Measurements from ENCODE around the gene PPP2R1B.

PPP2R1B gene

DNA sequence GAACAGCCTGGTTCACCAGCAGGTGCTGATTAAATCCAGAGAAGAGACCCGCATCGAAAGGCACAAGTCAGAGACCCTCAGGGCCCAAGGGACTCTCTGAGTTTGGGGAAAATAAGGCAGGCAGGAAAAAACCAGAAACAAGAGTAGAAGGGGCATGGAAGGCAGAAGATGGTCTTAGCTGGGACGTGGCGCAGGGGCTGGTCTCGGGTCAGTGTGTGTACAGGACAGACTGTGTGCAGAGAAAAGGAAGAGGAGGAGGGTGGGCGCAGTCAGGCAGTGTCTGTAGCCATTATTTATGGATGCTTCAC, 31.3 kb downstream of the PPP2R1B start:
- no peak for TF ChIP-seq EP300 (IDR thresholded peaks at IDR 0.05; ENCODE audit: borderline replicate concordance)
- TF ChIP-seq, protein P1, sequence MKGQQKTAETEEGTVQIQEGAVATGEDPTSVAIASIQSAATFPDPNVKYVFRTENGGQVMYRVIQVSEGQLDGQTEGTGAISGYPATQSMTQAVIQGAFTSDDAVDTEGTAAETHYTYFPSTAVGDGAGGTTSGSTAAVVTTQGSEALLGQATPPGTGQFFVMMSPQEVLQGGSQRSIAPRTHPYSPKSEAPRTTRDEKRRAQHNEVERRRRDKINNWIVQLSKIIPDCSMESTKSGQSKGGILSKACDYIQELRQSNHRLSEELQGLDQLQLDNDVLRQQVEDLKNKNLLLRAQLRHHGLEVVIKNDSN (IDR thresholded peaks at IDR 0.05), result no peak
- TF ChIP-seq TCF12 (IDR thresholded peaks at IDR 0.05; ENCODE audit: low read depth), result no peak
- TF ChIP-seq, protein P2, sequence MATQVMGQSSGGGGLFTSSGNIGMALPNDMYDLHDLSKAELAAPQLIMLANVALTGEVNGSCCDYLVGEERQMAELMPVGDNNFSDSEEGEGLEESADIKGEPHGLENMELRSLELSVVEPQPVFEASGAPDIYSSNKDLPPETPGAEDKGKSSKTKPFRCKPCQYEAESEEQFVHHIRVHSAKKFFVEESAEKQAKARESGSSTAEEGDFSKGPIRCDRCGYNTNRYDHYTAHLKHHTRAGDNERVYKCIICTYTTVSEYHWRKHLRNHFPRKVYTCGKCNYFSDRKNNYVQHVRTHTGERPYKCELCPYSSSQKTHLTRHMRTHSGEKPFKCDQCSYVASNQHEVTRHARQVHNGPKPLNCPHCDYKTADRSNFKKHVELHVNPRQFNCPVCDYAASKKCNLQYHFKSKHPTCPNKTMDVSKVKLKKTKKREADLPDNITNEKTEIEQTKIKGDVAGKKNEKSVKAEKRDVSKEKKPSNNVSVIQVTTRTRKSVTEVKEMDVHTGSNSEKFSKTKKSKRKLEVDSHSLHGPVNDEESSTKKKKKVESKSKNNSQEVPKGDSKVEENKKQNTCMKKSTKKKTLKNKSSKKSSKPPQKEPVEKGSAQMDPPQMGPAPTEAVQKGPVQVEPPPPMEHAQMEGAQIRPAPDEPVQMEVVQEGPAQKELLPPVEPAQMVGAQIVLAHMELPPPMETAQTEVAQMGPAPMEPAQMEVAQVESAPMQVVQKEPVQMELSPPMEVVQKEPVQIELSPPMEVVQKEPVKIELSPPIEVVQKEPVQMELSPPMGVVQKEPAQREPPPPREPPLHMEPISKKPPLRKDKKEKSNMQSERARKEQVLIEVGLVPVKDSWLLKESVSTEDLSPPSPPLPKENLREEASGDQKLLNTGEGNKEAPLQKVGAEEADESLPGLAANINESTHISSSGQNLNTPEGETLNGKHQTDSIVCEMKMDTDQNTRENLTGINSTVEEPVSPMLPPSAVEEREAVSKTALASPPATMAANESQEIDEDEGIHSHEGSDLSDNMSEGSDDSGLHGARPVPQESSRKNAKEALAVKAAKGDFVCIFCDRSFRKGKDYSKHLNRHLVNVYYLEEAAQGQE (IDR thresholded peaks at IDR 0.05; ENCODE audit: low read depth), result no peak
- no peak for TF ChIP-seq ZBTB7A (IDR thresholded peaks at IDR 0.05; ENCODE audit: low read depth)
- no peak for TF ChIP-seq CEBPB (IDR thresholded peaks at IDR 0.05)
- TF ChIP-seq RAD21 (IDR thresholded peaks at IDR 0.05; ENCODE audit: low read depth), result no peak
- TF ChIP-seq CREB1 (IDR thresholded peaks at IDR 0.05; ENCODE audit: low read depth), result no peak
- TF ChIP-seq MAX (IDR thresholded peaks at IDR 0.05), result no peak
- TF ChIP-seq YY1 (IDR thresholded peaks at IDR 0.05; ENCODE audit: low read depth), result no peak
- no peak for TF ChIP-seq TEAD4 (IDR thresholded peaks at IDR 0.05)
- no peak for TF ChIP-seq NFIC (IDR thresholded peaks at IDR 0.05)
- TF ChIP-seq FOXM1 (IDR thresholded peaks at IDR 0.05; ENCODE audit: borderline replicate concordance, low read depth), result no peak
- TF ChIP-seq EGR1 (IDR thresholded peaks at IDR 0.05), result no peak
- no peak for TF ChIP-seq TAF1 (IDR thresholded peaks at IDR 0.05; ENCODE audit: low read depth)

GRCh38 chr11:111734101-111734953, 31.9 kb downstream of the PPP2R1B start:
- no peak for TF ChIP-seq MAX (IDR thresholded peaks at IDR 0.05)
- TF ChIP-seq, protein P1 (IDR thresholded peaks at IDR 0.05), result no peak
- no peak for TF ChIP-seq TCF12 (IDR thresholded peaks at IDR 0.05; ENCODE audit: low read depth)
- no peak for TF ChIP-seq TEAD4 (IDR thresholded peaks at IDR 0.05)
- TF ChIP-seq CREB1 (IDR thresholded peaks at IDR 0.05; ENCODE audit: low read depth), result no peak
- TF ChIP-seq ZBTB7A (IDR thresholded peaks at IDR 0.05; ENCODE audit: low read depth), result no peak
- no peak for TF ChIP-seq TAF1 (IDR thresholded peaks at IDR 0.05; ENCODE audit: low read depth)
- TF ChIP-seq FOXM1 (IDR thresholded peaks at IDR 0.05; ENCODE audit: borderline replicate concordance, low read depth), result no peak
- TF ChIP-seq, protein P2 (IDR thresholded peaks at IDR 0.05; ENCODE audit: low read depth), result no peak
- TF ChIP-seq CEBPB (IDR thresholded peaks at IDR 0.05), result no peak
- no peak for TF ChIP-seq EP300 (IDR thresholded peaks at IDR 0.05; ENCODE audit: borderline replicate concordance)
- TF ChIP-seq NFIC (IDR thresholded peaks at IDR 0.05), result no peak

GRCh38 chr11:111733611-111734088, 32.5 kb downstream of the PPP2R1B start:
- TF ChIP-seq, protein P1 (IDR thresholded peaks at IDR 0.05), result no peak
- no peak for TF ChIP-seq CREB1 (IDR thresholded peaks at IDR 0.05; ENCODE audit: low read depth)
- TF ChIP-seq, protein P2 (IDR thresholded peaks at IDR 0.05; ENCODE audit: low read depth), result no peak
- TF ChIP-seq TAF1 (IDR thresholded peaks at IDR 0.05; ENCODE audit: low read depth), result no peak
- no peak for TF ChIP-seq EP300 (IDR thresholded peaks at IDR 0.05; ENCODE audit: borderline replicate concordance)
- TF ChIP-seq YY1 (IDR thresholded peaks at IDR 0.05; ENCODE audit: low read depth), result no peak
- no peak for TF ChIP-seq TCF12 (IDR thresholded peaks at IDR 0.05; ENCODE audit: low read depth)
- TF ChIP-seq MAX (IDR thresholded peaks at IDR 0.05), result no peak
- no peak for TF ChIP-seq RAD21 (IDR thresholded peaks at IDR 0.05; ENCODE audit: low read depth)
